GM18508 (cell line): ENCODE data around the gene SBNO2.

ENCODE experiments used
- ATAC-seq: cut with Tn5 transposase; IDR thresholded peaks from one replicate; pipeline ENCODE4 v1.9.1; 2021; ENCODE audit warnings: moderate number of reproducible peaks; ENCODE audit not compliant: insufficient read depth, unreplicated experiment

Gene SBNO2

DNA sequence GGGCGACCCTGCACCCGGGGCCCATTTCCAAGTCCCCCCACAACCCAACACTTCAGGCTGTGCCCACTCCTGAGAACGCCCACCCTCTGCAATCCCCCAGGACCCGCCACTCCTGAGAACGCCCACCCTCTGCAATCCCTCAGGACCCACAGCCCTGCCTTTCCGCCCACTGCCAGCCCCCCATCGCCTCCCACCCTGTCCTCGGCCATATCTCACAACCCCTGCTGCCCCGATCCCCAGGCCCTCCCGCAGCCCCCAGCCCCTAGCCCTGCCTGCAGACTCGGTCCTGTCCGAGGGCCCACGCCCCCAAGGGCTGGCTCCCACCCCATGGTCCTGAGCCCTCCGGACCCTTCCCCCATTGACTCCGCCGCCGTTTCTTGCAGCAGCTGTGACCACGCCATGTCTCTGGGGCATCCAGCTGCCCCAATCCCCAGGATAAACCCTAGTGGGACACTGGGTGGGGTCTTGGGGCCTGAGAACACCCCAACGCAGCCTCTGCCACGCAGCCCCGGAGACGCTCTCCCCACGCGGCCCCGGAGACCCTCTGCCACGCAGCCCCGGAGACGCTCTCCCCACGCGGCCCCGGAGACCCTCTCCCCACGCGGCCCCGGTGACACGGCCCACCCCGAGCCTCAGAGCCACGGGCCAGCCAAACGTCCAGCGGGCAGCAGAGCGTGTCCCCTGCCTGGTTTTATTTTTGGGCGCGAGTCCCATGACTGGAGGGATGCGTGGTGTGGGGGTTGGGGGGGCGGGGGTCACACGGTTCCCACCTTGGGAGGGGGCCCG lies 17.0 kb downstream of the SBNO2 start:
- no peak for ATAC-seq

DNA sequence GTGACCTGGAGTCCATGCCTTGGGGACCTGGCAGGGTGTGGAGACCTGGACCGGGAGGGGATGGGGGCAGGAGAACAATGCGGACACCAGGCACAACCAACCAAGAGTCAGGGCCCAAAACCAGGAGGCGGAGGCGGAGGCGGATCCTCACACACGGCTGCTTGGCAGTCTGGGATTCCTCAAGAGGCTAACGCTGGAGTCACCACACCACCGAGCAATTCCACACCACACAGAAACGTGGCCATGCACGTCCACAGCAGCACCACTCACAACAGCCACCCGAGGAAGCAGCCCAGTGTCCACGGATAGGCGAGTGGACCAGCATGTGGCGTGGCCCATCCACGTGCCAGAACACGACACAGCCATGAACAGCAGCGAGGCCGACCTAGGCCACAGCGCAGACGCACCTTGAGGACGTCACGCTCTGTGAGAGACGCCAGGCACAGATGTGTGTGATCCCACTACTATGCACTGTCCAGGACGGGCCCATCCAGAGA lies 17.7 kb downstream of the SBNO2 start:
- no peak for ATAC-seq

DNA sequence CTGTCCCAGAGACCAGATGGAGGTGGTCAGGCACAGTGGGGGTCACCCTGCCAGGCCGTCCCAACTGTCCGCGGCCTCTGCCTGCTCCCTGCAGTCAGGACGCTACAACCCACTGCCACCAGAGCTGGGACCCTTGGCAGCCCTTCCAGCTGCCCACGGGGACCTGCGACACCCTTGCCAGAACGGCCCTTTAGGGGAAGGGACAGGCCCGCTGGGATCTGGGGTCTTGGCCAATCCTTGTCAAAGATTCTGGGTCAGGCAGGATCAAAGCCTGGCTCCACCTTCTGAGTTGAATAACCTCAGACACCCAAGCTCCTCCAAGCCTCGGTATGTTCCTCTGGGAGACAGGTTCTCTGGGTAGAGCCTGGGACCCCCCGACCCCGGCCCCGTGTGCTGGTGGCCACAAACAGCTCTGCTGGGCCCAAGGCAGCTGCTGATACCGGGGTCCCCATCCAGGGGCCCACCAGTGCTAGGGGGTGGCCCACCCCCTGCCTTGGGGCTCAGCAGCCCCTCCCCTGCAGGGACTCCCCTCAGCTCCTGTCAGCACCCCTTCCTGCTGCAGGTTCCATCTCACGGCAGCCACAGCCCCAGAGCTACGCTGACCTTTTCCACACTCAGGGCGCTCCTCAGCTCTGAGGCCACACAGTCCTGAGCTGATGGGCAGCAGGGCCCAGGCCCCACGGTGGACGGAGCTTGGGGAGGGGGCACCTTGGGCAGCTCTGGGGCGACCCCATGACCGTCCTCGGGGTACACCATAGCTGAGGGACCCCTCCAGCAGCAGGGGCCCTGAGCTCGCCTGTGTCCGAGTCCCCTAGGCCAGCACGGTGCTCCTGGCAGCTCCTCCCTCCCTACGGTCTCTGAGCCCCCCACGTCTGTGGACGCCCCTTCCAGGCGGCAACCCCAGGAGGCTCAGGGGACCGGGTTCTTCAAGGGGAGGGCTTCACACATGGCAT lies 18.4 kb downstream of the SBNO2 start:
- no peak for ATAC-seq

DNA sequence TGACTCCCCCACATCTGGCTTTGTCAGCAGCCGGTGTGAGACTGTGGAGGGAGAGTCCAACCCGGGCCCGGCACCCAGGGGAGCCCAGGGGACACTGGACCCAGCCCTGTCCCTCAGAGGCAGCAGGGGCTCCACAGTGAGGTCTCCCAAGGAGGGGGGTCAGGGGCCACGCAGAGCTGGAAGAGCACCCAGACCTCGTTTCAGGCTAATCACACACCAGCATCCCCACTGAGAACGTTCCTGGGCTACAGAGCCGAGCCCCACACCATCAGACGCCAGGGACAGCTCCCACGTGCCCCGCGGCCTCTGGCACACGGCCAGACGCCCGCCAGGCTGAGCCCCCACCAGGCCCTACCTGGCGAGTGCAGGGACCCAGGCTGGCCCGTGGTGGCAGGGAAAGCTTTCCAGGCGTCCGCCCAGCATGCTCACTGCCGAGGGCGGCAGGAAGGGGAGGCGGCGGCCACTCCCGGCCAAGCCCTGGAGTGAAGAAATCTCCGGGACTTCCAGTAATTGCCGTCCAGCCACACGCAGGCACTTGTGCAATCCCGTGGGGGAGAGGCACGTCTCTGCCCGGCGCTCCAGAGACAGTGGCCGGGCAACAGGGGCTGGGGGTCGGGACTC lies 19.2 kb downstream of the SBNO2 start:
- no peak for ATAC-seq

DNA sequence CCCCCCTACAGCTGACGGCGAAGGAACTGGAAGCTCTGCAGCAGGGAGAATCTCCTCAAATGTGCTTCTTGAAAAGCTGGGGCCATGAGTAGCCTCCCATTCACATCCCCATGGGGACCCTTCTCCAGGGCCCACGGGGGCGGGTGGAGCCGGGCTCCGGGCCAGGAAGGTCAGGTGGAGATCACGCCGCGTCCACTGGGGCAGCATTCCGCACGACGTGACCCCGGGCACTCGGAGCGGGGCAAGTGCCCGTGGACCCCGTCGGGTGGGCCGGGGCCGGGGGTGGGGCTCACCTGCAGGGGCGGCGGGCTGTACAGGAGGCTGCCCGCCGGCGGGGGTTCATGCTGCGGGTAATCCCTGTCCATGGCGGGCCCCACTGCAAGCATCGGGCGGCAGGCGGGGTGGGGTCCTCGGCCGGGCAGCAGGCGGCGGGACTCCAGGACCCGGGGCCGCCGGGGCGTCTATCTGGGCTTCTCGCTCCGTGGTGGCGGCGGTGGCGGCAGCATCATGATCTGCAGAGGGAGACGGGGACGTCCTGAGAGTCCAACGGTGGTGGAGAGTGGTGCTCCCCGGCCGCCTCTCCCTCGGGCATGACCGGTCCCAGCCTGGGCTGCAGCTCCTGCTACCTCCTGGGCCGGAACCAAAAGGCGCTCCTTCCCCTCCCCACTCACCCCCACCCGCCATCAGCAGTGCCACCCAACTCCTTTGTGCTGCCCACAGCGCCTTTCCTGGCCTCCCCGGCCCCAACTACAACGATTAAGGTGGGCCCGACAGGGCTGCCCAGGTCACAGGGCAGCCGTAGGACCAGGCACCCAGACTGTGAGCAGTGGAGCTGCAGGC lies 20.0 kb downstream of the SBNO2 start:
- ATAC-seq: no peak

DNA sequence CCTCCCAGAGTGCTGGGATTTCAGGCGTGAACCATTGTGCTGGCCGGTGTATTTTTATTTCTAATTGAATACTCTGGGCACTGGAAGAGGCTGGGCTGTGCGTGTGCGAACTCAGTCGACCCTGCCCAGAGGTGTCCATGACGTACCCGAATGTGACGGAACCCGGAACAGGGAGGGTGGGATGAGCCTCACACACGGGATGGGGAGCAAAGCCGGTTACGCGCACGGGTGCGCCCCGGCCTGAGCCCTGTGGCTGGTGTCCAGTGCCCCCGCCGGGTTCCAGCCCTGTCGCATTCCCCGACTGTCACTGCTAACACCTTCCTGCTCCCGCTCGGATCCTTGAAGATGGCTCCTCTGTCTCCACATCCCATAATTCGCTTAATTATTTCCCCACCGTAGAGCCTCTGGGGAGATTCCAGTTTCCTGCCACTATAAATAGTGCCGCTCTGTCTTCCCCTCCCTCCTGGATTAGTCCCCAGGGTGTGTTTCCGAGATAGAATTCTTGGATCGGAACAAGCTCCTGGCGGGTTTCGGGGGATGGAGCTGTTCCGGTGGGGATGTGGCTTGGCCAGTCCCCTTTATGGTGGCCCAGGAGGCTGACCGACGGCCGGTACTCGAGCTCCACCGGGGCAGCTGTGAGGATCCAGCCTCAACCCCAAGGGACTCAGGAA lies 22.0 kb downstream of the SBNO2 start:
- ATAC-seq: no peak

DNA sequence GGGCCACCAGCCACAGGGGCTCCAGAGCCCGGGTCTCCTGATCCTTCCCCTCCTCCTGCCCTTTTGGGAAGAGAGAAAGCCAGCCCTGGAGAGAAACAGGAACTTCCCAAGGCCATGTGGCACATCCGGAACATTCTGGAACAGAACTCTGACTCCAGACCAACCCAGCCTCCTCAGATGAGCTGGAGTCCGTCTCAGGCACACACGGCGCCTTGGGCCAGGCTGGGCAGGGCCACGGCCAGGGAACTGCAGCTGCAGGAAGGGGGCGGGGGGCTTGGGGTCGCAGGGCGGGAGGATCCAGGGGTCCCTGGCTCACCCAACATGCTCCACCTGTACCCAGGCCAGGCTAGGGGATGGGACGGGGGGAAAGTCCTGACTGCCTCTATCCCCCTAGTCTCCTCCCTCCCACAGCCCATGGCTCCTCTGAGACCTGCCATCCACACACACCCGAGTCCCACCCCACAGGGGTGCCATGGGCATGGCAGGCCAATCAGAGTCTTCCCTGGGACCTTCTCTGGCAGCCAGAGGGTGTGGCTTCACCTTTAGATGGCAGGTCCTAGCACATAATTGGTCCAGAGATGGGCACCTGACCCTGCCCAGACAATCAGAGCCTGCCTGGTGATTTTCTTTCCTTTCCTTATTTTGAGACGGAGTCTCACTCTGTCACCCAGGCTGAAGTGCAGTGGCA lies 22.9 kb downstream of the SBNO2 start:
- ATAC-seq: no peak

DNA sequence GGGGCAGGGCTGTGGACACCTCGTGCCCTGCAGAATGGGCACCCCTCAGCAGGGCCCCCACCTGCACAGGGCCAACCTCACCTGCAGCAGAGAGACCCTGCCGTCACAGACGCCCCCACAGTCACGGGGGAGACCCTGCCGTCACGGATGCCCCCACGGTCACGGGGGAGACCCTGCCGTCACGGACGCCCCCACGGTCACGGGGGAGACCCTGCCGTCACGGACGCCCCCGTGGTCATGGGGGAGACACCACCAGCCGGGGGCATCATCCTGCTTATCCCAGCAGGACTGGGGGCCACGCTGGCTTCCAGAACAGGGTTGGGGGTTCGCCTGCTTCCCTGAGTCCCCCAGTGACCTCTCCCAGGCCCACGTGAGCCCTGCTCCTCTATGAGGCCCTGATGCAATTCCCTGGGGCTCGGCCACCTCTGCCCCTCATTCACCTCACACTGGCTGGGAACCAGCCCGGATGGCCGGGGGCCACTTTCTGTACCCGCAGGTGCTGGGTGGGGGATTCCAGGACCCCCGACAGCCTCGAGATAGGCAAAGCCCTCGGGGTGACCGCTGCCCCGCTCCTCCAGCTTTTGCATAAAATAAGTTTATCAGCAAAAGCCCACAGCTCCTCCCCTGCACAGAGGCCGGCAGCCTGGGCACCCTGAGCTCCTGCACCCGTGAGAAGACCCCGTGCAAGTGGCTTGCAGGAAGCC lies 23.6 kb downstream of the SBNO2 start:
- ATAC-seq: no peak

DNA sequence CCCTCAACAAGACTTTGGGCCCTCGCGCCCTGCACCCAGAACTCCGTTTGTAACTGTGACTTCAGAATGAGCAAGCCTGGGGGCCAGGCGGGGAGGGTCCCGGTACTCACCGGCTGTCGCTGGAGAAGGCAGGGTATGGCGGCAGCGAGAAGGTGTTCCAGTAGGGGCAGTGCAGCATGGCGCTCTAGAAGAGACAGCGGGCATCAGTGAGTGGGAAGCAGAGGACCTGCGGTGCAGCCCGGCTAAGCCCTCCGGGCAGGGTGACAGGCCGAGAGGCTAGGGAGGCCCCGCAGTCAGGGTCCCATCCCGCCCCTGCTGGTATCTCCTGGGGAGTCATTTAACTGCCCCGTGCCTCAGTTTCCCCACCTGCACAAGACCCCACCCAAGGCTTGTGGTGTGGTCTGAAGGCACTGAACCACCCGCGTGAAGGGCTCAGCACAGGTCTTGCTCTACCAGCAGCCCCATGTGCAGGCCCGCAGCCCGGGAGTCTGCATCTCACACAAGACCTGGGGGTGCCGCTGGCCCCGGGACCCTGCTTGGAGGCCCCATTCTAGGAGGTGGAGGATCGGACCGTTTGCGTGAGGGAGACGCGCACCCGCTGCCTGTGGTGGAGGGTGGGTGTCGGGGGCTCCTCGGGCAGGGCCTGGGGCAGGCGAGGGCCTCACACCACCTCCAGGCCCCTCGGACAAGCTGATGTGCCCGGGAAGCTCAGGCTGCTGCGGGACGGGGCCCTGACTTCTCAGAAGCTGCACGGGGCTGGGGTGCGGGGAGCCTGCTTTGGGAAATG lies 24.6 kb downstream of the SBNO2 start:
- ATAC-seq: no peak

DNA sequence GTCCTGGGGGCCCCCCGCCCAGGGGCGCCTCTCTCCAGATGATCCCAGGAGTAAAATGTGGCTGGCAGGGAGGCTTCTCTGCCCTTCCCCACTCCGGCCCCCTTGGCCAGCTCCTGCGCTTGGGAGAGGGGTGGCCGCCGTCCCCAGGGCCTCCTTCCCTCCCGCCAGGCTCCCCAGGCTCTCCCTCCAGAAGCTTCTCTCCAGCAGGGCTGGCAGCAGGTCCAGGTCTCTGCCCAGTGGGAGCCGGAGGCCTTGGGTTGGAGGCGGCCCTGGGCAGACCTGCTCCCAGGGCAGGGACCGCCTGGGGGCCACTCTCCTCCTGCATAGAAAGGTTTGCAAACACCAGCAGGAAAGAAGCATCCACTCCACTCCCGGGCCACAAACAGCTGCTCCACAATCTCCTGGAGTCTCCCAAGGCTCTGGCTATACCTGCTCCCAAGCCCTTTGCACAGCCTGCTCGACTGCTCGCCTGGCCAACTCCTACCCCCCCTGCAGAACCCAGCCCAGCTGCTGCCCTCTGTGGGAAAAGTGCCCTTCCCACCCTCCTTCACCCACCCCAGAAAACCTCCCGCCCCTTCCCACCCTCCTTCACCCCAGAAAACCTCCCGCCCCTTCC lies 26.0 kb downstream of the SBNO2 start:
- ATAC-seq: no peak

DNA sequence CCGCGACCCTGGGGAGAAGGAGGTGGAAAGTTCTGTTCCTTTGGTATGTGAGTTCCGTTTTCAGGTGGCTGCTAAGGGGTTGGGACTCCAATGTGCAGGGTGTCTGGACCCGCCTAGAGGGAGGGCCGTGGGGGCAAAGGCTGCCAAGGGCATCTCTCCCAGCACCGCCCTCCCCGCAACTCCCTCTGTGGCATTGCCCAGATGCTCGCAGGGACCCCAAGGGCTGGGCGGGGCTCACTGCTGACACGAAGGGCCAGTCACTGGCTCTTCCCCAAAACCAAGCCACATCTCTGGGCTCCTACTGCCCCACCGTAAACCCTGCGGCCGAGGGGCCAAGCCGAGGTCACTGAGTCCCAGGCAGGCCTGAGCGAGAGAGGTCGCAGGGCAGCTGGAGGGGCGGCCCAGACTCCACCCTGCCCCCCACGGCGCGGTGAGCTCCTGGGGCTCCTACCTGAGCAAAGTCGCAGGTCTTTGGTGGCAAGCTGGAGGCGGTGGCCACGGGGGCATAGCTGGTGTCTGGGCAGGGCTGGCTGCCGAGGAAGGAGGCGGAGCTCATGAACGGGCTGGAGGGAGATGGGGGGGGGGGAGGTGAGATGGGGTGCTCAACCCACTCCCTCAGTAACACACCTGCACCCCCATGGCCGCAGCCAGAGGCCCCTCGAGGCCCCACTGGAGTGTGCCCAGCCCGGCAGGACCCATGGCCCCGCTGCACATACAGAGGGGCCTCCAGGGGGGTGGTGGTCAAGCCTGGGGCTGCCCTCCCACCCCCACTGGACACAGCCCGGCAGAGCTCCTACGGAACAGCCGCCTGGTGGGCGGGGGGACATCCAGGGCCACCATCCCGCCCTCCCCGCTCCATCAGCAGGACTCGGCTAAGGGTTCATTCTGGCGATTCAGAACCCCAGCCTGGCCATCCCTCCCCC lies 26.9 kb downstream of the SBNO2 start:
- ATAC-seq: no peak

DNA sequence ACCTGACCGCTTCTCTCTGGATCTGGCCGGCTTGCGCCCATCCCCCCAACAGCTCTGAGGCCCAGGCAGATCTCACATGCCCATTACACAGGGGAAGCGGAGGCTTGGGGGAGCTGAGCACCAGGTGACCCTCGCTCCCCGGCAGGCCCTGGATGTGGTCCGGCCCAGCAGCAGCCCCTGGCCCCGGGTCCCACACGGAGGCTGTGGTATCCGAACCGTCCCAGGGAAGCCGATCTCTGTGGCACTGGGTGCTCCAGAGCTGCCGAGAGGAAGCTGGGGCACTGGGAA lies 27.7 kb downstream of the SBNO2 start:
- no peak for ATAC-seq

DNA sequence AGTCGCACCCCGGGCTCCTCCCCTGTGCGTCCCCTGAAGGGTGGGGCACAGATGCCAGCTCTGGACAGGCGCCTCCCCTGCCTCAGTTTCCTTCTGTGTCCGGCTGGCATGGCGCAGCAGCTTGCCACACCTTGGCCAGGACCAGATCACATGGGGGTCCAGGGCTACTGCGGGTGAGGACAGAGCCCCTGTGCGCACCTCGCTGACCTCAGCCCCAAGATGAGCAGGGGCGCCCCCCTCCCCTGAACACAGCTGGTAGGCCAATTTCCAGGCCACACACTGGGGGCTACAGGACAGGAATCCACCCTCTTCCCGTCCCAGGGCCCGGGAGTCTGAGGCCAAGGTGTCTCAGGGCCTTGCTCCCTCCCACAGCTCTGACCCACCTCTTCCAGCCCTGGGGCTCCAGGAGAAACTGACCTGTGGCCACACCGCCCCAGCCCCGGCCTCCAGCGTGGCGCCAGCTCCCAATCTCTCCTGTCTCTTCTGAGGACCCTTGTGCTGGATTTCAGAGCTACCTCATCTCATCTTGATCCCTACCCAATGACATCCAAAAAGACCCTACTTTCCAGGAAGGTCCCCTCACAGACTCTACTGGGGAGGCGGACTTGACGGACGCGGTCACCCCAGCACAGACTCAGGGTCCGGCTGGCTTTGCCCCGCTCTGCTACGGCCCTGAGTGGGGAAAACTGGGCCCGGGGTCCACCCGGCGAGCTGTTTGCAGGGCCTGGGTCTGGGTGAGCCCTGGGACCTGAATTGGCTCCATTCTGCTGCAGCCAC lies 28.2 kb downstream of the SBNO2 start:
- no peak for ATAC-seq

DNA sequence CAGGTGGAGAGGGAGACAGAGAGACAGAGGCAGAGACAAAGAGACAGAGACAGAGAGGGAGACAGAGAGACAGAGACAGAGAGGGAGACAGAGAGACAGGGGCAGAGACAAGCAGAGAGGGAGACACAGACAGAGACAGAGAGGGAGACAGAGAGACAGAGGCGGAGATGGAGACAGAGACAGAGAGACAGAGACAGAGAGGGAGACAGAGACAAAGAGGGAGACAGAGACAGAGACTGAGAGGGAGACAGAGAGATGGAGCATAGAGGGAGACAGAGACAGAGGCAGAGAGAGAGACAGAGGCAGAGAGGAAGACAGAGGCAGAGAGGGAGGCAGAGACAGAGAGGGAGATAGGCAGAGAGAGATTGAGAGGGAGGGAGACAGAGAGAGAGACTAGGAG lies 29.3 kb downstream of the SBNO2 start:
- no peak for ATAC-seq

DNA sequence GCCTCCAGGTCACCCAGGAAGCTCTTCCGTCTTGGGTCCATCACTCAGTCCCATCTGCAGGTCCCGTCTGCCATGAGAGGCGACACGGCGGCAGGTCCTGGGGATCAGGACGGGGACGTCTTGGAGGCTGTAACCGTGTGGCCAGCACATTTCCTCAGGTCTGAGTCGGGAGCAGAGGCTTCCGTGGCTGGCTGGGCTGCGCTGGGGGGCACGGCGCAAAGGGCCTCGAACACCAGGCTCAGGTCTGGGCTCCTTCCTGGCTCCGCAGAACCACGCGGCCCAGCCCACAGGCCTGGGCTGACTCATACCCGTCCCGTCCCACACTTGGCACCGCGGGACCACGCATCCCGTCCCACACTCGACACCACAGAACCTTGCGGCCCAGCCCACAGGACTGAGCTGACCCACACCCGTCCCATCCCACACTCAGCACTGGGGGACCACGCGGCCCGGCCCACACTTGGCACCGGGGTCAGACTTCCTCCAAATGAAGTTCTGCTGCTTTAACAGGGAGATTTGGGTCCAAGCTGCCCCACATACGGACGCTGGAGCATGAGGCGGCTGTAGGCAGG lies 30.2 kb downstream of the SBNO2 start:
- ATAC-seq: no peak
